Psoas muscle (tissue), 8 donors: Measurements from ENCODE around the gene PTOV1. TPM values are rescaled to one million over a fixed set of nuclear protein-coding genes. Genes with fewer than 3 reads are reported as not detected.
A peak's percentile ranks its signal among the peaks of the same experiment; 100 is the strongest.

Source experiments
- ATAC-seq, 4 donors: fragments of 200-7000 bp; cut with Tn5 transposase; one replicate each; pipeline ENCODE4 v1.9.1; 2020; ENCODE audit warnings: moderate library complexity in 3 of 4, mild to moderate bottlenecking in 2 of 4
- DNase-seq, 2 donors: peaks; one replicate each; pipeline ENCODE4 v3.0.0-alpha.2; 2020
- H3K27ac ChIP-seq: fragments of 200-600 bp; one replicate; pipeline ENCODE4 v1.8.0; 2022
- H3K27me3 ChIP-seq, 3 donors: fragments of 200-600 bp in 1 of 3; one replicate each; pipeline versions ENCODE4 v1.6.1 to v1.8.0; 2013 to 2022; ENCODE audit warnings: low read length in 2 of 3, mild to moderate bottlenecking in 2 of 3, moderate library complexity in 1 of 3; ENCODE audit not compliant: insufficient read depth in 3 of 3
- H3K36me3 ChIP-seq, 2 donors: fragments of 200-600 bp in 1 of 2; one replicate each; pipeline versions ENCODE4 v1.6.1 to v1.8.0; 2013 to 2022; ENCODE audit warnings: low read depth in 1 of 2, mild to moderate bottlenecking in 1 of 2, moderate library complexity in 1 of 2; ENCODE audit not compliant: insufficient read depth in 1 of 2
- H3K4me1 ChIP-seq: fragments of 200-600 bp; one replicate; pipeline ENCODE4 v1.8.0; 2022
- H3K4me3 ChIP-seq: fragments of 200-600 bp; one replicate; pipeline ENCODE4 v1.8.0; 2022; ENCODE audit warnings: mild to moderate bottlenecking
- H3K9me3 ChIP-seq: fragments of 200-600 bp; one replicate; pipeline ENCODE4 v1.8.0; 2022
- WGBS, 3 donors: extraction: QIAGEN DNeasy Blood & Tissue Kit; methylation state at CpG; one replicate each; pipeline versions ENCODE4 v1.1.6 to v1.1.7; 2013; 5-methylcytosine and 5-hydroxymethylcytosine counted together
- intact Hi-C, 2 donors: fragments of 100-400 bp; cut with DNase I; formaldehyde crosslinking; loops; one replicate each; pipeline versions ENCODE4 v1.11.0 to v1.14.2; 2022
- long read RNA-seq, 2 donors: library from polyadenylated mRNA; unstranded; transcript quantifications; one replicate each; pipeline ENCODE4 v2.0.0, GENCODE V29; 2021
- polyA plus RNA-seq, 3 donors: library from polyadenylated mRNA; stranded (reverse); fragments of 200-250 nt; gene quantifications; one replicate each; pipeline ENCODE4 v1.2.3, GENCODE V29; 2013
- total RNA-seq, 4 donors: library from RNA; stranded (reverse); fragmentation: NEBNext Ultra II Directional in 2 of 4; extraction: Animal tissue kit (Norgen Biotek cat#: 25700) in 2 of 4; gene quantifications; one replicate each; pipeline versions ENCODE4 v1.2.1 to v1.2.4, GENCODE V29; 2021 to 2023
- TF ChIP-seq, protein P1 (sequence below): fragments of 200-600 bp; IDR thresholded peaks from one replicate; pipeline ENCODE4 v1.8.0; 2022; ENCODE audit warnings: antibody characterized with exemption
- donor health status: healthy with polysubstance abuse.
- donor health status: DM: no; HTN: no; CAD: no; lungs with moderate emphysema.
- donor health status: Bipolar disorder and iron deficiency.
- donor health status: healthy.
- donor health status: DM: yes; HTN: yes; CAD: no.
- donor health status: DM: no; HTN: no; CAD: no.
- donor health status: DM: no; HTN: no; CAD: no.
- donor health status: DM: yes; HTN: yes; CAD: no.

Gene PTOV1
- total RNA-seq, result 100 to 1,000 TPM in 3 of 4 donors, 10 to 100 TPM in 1; 93.2 to 189 (median 151) TPM
- polyA plus RNA-seq, result 100 to 1,000 TPM in 2 of 3 donors, 10 to 100 TPM in 1; 72.1 to 122 (median 106) TPM
- long read RNA-seq, donor 1, transcript PTOV1-220 (13 exons, 1,587 nt), result minor isoform, 6 of 104 reads
- long read RNA-seq, donor 1, transcript PTOV1-212 (13 exons, 1,577 nt), result major isoform, 76 of 104 reads
- long read RNA-seq, donor 1, partial matches to known transcripts, result 9 of 104 reads
- long read RNA-seq, donor 1, other reads (novel, unspliced or antisense), result 8 of 104 reads
- long read RNA-seq, donor 2, transcript PTOV1-220 (13 exons, 1,587 nt), result minor isoform, 14 of 177 reads
- long read RNA-seq, donor 2, transcript PTOV1-212 (13 exons, 1,577 nt), result major isoform, 123 of 177 reads
- long read RNA-seq, donor 2, partial matches to known transcripts, result 12 of 177 reads
- long read RNA-seq, donor 2, other reads (novel, unspliced or antisense), result 23 of 177 reads

DNA sequence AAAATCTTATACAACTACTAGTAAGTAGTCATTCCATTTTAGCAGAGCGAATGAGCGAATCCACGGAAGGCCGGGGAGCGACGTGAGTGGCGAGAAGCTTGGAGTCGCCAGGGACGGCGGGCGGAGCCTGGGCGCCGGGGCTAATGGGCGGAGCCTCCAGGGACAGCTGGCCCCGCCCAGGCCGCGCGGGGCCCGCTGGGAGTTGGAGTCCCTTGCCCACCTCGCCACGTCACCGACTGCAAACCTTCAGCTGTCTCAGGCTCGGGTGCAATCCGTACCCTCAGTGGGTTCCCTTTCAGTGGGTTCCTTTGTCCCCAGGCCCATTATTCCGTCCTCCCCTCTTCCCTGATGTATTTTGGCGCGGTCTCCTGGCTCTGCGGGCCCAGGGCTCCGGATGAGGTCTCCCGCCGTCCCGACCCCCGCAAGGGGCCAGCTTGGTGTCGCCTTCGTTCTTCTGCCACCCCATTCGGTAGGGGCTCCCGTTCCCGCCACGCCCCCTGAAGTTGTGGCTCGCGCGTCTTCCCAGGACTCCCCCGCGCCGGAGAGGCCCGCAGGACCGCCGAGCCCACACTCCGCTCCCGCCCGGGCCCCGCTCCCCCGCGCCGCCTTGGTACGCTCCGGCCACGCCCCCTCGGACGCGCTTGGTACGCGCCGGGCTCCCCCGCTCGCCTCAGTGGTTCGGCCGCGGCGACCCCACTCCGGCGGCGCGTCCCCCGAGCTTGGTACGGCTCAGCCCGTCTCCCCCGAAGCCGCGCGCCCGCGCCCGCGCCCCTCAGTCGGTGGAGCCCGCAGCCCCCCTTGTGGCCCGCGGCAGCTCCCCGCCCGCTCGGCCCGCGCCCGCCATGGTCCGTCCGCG lies at the start of gene PTOV1:
Gene PTOV1 (plus strand): TSS at position 673 of the 856 bp plus-strand sequence.
- H3K27me3 ChIP-seq, result no peaks in the 10 kb centered on the region
- 0 to 2% (median 1%) methylated on average over 55 to 98 of the region's 98 CpGs for WGBS, 3 donors
- peak; percentile 91 to 97 for DNase-seq
- intact Hi-C loops, result loop anchor here in 1 of 2 donors (5.0 kb wide), 1 partner anchor 33 kb away; the partner anchor contains the start of gene MED25
- TF ChIP-seq, protein P1, sequence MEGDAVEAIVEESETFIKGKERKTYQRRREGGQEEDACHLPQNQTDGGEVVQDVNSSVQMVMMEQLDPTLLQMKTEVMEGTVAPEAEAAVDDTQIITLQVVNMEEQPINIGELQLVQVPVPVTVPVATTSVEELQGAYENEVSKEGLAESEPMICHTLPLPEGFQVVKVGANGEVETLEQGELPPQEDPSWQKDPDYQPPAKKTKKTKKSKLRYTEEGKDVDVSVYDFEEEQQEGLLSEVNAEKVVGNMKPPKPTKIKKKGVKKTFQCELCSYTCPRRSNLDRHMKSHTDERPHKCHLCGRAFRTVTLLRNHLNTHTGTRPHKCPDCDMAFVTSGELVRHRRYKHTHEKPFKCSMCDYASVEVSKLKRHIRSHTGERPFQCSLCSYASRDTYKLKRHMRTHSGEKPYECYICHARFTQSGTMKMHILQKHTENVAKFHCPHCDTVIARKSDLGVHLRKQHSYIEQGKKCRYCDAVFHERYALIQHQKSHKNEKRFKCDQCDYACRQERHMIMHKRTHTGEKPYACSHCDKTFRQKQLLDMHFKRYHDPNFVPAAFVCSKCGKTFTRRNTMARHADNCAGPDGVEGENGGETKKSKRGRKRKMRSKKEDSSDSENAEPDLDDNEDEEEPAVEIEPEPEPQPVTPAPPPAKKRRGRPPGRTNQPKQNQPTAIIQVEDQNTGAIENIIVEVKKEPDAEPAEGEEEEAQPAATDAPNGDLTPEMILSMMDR, result no peak
- peaks cover 28% of the 10 kb centered on the region for H3K4me1 ChIP-seq
- peak within 1 kb of the TSS; percentile 100 for H3K27ac ChIP-seq
- H3K4me3 ChIP-seq, result peak within 1 kb of the TSS; percentile 96
- peak; percentile 92 to 96 (median 94) for ATAC-seq
- no peaks in the 10 kb centered on the region for H3K9me3 ChIP-seq
- peaks cover 0 to 16% of the 10 kb centered on the region in 2 donors for H3K36me3 ChIP-seq

DNA sequence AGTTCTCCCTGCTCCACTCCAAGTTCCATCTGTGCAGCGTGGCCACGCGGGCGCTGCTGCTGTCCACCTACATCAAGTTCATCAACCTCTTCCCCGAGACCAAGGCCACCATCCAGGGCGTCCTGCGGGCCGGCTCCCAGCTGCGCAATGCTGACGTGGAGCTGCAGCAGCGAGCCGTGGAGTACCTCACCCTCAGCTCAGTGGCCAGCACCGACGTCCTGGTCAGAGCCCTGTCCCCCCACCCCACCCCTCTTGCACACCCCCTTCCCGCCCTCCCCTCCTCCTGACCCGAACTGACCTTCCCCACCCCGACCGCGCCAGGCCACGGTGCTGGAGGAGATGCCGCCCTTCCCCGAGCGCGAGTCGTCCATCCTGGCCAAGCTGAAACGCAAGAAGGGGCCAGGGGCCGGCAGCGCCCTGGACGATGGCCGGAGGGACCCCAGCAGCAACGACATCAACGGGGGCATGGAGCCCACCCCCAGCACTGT lies 49.5 kb upstream of the PTOV1 start:
- intact Hi-C loops, result loop anchor here (5.0 to 10.0 kb wide), 3 partner anchors 34 to 117 kb away; partner anchors contain the start of genes ADM5 (in 1 of the 2) and AP2A1 (in 1 of the 2)
- peak in 1 of 2 donors; percentile 56 for DNase-seq

DNA sequence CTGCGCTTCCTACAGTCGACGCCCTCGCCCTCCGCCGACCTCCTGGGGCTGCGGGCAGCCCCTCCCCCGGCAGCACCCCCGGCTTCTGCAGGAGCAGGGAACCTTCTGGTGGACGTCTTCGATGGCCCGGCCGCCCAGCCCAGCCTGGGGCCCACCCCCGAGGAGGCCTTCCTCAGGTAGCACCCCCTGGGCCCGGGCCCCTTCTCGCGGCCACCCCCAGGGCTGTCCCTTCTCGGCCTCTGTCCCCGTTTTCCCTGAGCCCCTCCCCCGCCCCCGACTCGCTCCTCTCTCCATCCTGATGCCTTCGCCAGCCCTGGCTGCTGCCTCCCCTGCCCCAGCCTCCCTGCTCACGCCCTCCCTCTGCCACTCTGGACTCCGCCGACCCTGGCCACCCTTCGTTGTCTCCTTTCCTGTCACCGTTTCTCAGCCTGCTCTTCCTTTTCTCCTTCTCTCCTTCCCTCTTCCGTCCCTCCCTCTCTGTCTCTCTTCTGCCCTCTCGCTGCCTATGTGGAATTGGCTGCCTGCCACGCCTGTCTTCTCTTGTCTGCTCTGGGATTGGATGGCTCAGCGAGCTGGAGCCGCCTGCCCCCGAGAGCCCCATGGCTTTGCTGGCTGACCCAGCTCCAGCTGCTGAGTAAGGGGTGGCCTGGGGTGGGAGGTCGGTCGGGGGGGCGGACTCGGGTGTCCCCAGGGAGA lies 48.8 kb upstream of the PTOV1 start:
- intact Hi-C loops, result loop anchor here (5.0 to 10.0 kb wide), 3 partner anchors 35 to 117 kb away; partner anchors contain the start of genes ADM5 (in 1 of the 2) and AP2A1 (in 1 of the 2)
- H3K4me3 ChIP-seq, result peak overlapping the region; percentile 38
- H3K9me3 ChIP-seq, result no peaks in the 10 kb centered on the region
- H3K4me1 ChIP-seq, result no peaks in the 10 kb centered on the region
- 27 to 42% (median 40%) methylated on average over 21 to 38 of the region's 38 CpGs for WGBS, 3 donors
- H3K36me3 ChIP-seq, result peaks cover 0 to 85% of the 10 kb centered on the region in 2 donors
- H3K27ac ChIP-seq, result peak overlapping the region; percentile 41
- no peaks in the 10 kb centered on the region for H3K27me3 ChIP-seq
- peak; percentile 76 to 89 (median 82) for ATAC-seq
- DNase-seq, result peak; percentile 94 to 96
- TF ChIP-seq, protein P1, result peak; percentile 19

More for the DNA sequence above, 49.5 kb upstream of the PTOV1 start:
- Histone ChIP-seq H3K9me3 (no peaks in the 10 kb centered on the region), H3K27me3 (no peaks in the 10 kb centered on the region), H3K27ac (no peak overlapping the region), H3K4me1 (no peaks in the 10 kb centered on the region), H3K4me3 (peak overlapping the region; percentile 38), H3K36me3 (peaks cover 0 to 85% of the 10 kb centered on the region in 2 donors)
- TF ChIP-seq, protein P1, result no peak
- WGBS, 3 donors, result 65 to 77% (median 75%) methylated on average over 32 of the region's 32 CpGs
- ATAC-seq, result no peak
